K562 (cell line): ENCODE data around the gene MAS1L. TPM values are rescaled to one million over a fixed set of nuclear protein-coding genes. Genes with fewer than 3 reads are reported as not detected.

Experiments used
- ATAC-seq: fragments of 200-7000 bp; cut with Tn5 transposase; 3 replicates; pipeline ENCODE4 v1.9.1; 2020; ENCODE audit warnings: moderate library complexity
- BruUV-seq: library from RNA; stranded (reverse); fragments of 400-500 nt; replicated peaks from 2 replicates; lab custom pipeline; 2021; lab: Mats Ljungman, UMichigan
- CTCF ChIA-PET: fragments of 300-600 bp; formaldehyde crosslinking; extraction: SDS; loops from one replicate; lab custom pipeline; 2021; ENCODE audit warnings: low intra/inter-chr PET ratio; lab: Yijun Ruan, JAX
- POLR2A ChIA-PET: fragments of 300-600, 350-650 bp; sonication (Branson Sonifier 250); formaldehyde crosslinking; extraction: SDS; loops from one replicate; lab custom pipeline; 2021; ENCODE audit warnings: antibody characterized with exemption, inconsistent platforms; lab: Yijun Ruan, JAX
- DNase-seq, 4 experiments: peaks; one replicate each; pipeline versions ENCODE4 v3.0.0 to v3.0.0-alpha.2; 2011 to 2018; ENCODE audit warnings: low spot score in 3 of 4, mixed read lengths in 3 of 4; ENCODE audit errors: extremely low read depth in 1 of 4
- FAIRE-seq: peaks from 2 replicates; lab custom pipeline; 2011; peaks lifted over from hg19 to GRCh38; lab: Jason Lieb, UNC
- H2AFZ ChIP-seq: 2 replicates; pipeline ENCODE4 v1.6.0; 2011; ENCODE audit warnings: low read depth, low read length, control low read depth, inconsistent platforms
- H3K27ac ChIP-seq: fragments of 200-600 bp; 3 replicates; pipeline ENCODE4 v1.8.0; 2011; ENCODE audit warnings: low read depth, mild to moderate bottlenecking, control low read depth, inconsistent platforms, low read length, moderate library complexity, mixed read lengths; ENCODE audit errors: extremely low read depth
- H3K27me3 ChIP-seq, 2 experiments: fragments of 300-600 bp in 1 of 2; 2 replicates in 1 of 2; 3 replicates in 1 of 2; pipeline versions ENCODE4 v1.6.0 to v1.8.0; 2011; ENCODE audit warnings: inconsistent platforms in 2 of 2, low read length in 2 of 2, mild to moderate bottlenecking in 1 of 2, mixed read lengths in 1 of 2, moderate library complexity in 1 of 2; ENCODE audit not compliant: control insufficient read depth in 2 of 2, insufficient read depth in 2 of 2
- H3K36me3 ChIP-seq: fragments of 300-600 bp; 3 replicates; pipeline ENCODE4 v1.8.0; 2011; ENCODE audit warnings: mild to moderate bottlenecking, low read length, inconsistent platforms; ENCODE audit not compliant: control insufficient read depth, insufficient read depth
- H3K4me1 ChIP-seq, 2 experiments: fragments of 200-600 bp in 1 of 2; replicated peaks in 1 of 2; 2 replicates in 1 of 2; 3 replicates in 1 of 2; pipeline versions ENCODE4 v1.5.1 to v1.8.0; 2011; ENCODE audit warnings: inconsistent platforms in 2 of 2, low read length in 2 of 2, mild to moderate bottlenecking in 1 of 2, mixed read lengths in 1 of 2, moderate library complexity in 1 of 2; ENCODE audit not compliant: control insufficient read depth in 2 of 2, insufficient read depth in 2 of 2
- H3K4me2 ChIP-seq: 2 replicates; pipeline ENCODE4 v1.6.1; 2011; ENCODE audit warnings: low read length, control low read depth, inconsistent platforms, mixed read lengths; ENCODE audit not compliant: insufficient read depth
- H3K4me3 ChIP-seq: fragments of 200-600 bp; sonication (generic), shearing (Covaris generic); 2 replicates; pipeline ENCODE4 v1.5.1; 2016; ENCODE audit warnings: control low read depth, inconsistent platforms
- H3K79me2 ChIP-seq: fragments of 200-600 bp; 3 replicates; pipeline ENCODE4 v1.8.0; 2011; ENCODE audit warnings: low read length, inconsistent platforms; ENCODE audit not compliant: control insufficient read depth, insufficient read depth
- H3K9ac ChIP-seq, 2 experiments: 2 replicates each; pipeline versions ENCODE4 v1.6.0 to v1.6.1; 2011; ENCODE audit warnings: low read depth in 2 of 2, low read length in 2 of 2, control low read depth in 1 of 2, inconsistent platforms in 1 of 2, mild to moderate bottlenecking in 1 of 2, mixed read lengths in 1 of 2; ENCODE audit not compliant: insufficient read depth in 1 of 2
- H3K9me1 ChIP-seq: one replicate; pipeline ENCODE4 v1.6.0; 2011; ENCODE audit warnings: inconsistent platforms, mild to moderate bottlenecking, low read length, moderate library complexity; ENCODE audit not compliant: control insufficient read depth, insufficient read depth
- H3K9me3 ChIP-seq: replicated peaks from 2 replicates; pipeline ENCODE4 v1.5.1; 2011; ENCODE audit warnings: low read depth, low read length, inconsistent platforms; ENCODE audit not compliant: control insufficient read depth, insufficient read depth
- H4K20me1 ChIP-seq: replicated peaks from 2 replicates; pipeline ENCODE4 v1.6.1; 2011; ENCODE audit warnings: low read length, inconsistent platforms, mixed read lengths; ENCODE audit not compliant: control insufficient read depth, insufficient read depth
- COPS2 ChIP-seq: fragments of 450-650 bp; conservative IDR thresholded peaks from 2 replicates; pipeline ENCODE4 v1.6.1; 2016; ENCODE audit warnings: mild to moderate bottlenecking, moderate library complexity
- ETV5 ChIP-seq: sonication (generic); formaldehyde crosslinking; IDR thresholded peaks from 2 replicates; pipeline ENCODE4 v1.4.0; 2020; ENCODE audit warnings: low read depth, mild to moderate bottlenecking, missing genetic modification reagents
- NR4A1 ChIP-seq, 2 experiments: fragments of 250-450 bp in 1 of 2; fragments of 450-650 bp in 1 of 2; sonication (Bioruptor Pico) in 1 of 2; IDR thresholded peaks; 2 replicates each; pipeline versions ENCODE4 v1.4.0 to v1.6.1; 2016 to 2020; ENCODE audit warnings: mild to moderate bottlenecking in 2 of 2, missing compliant biosample characterization in 1 of 2, missing genetic modification characterization in 1 of 2, moderate library complexity in 1 of 2
- POLR2B ChIP-seq: fragments of 450-650 bp; IDR thresholded peaks from 2 replicates; pipeline ENCODE4 v1.6.1; 2018; ENCODE audit warnings: low read depth; ENCODE audit not compliant: partially characterized antibody
- POLR3G ChIP-seq: IDR thresholded peaks from 2 replicates; pipeline ENCODE4 v1.6.1; 2011; ENCODE audit not compliant: insufficient read length, insufficient replicate concordance; ENCODE audit errors: extremely low read depth
- RAD51 ChIP-seq: fragments of 450-650 bp; IDR thresholded peaks from 2 replicates; pipeline ENCODE4 v1.7.1; 2016; ENCODE audit warnings: low read depth, mild to moderate bottlenecking, borderline replicate concordance
- SOX6 ChIP-seq: fragments of 450-650 bp; IDR thresholded peaks from 2 replicates; pipeline ENCODE4 v1.6.1; 2014; ENCODE audit warnings: mild to moderate bottlenecking
- TAF9B ChIP-seq: fragments of 450-650 bp; IDR thresholded peaks from 2 replicates; pipeline ENCODE4 v1.6.1; 2018; ENCODE audit warnings: mild to moderate bottlenecking; ENCODE audit not compliant: partially characterized antibody
- TARDBP ChIP-seq: fragments of 450-650 bp; IDR thresholded peaks from 2 replicates; pipeline ENCODE4 v1.6.1; 2016
- TCF15 ChIP-seq: fragments of 250-450 bp; sonication (Bioruptor Pico); IDR thresholded peaks from 2 replicates; pipeline ENCODE4 v1.8.0; 2022; ENCODE audit warnings: moderate library complexity, mild to moderate bottlenecking, inconsistent platforms
- TGIF2 ChIP-seq: sonication (generic); formaldehyde crosslinking; IDR thresholded peaks from 2 replicates; pipeline ENCODE4 v1.8.1; 2022; ENCODE audit warnings: mild to moderate bottlenecking, missing genetic modification reagents, moderate library complexity
- THAP12 ChIP-seq: fragments of 250-450 bp; sonication (Bioruptor Pico); IDR thresholded peaks from 2 replicates; pipeline ENCODE4 v1.9.0; 2021; ENCODE audit warnings: mild to moderate bottlenecking, inconsistent platforms
- USF1 ChIP-seq: sonication (generic); formaldehyde crosslinking; IDR thresholded peaks from 2 replicates; pipeline ENCODE4 v1.9.0; 2022; ENCODE audit warnings: mild to moderate bottlenecking, missing genetic modification reagents
- WHSC1 ChIP-seq: IDR thresholded peaks from one replicate; pipeline ENCODE4 v1.6.1; 2012; ENCODE audit warnings: low read length, control low read depth, inconsistent platforms
- XRCC5 ChIP-seq: fragments of 200-400 bp; formaldehyde crosslinking; IDR thresholded peaks from 2 replicates; pipeline ENCODE4 v1.6.1; 2017; ENCODE audit warnings: low read depth, mild to moderate bottlenecking, low read length
- ZBTB34 ChIP-seq: fragments of 250-450 bp; sonication (Bioruptor Pico); IDR thresholded peaks from 2 replicates; pipeline ENCODE4 v1.8.0; 2021; ENCODE audit warnings: mild to moderate bottlenecking, moderate library complexity
- ZFPM2 ChIP-seq: fragments of 250-450 bp; sonication (Bioruptor Pico); IDR thresholded peaks from 2 replicates; pipeline ENCODE4 v1.5.1; 2022; ENCODE audit warnings: mild to moderate bottlenecking
- ZNF133 ChIP-seq: fragments of 250-450 bp; sonication (Bioruptor Pico); IDR thresholded peaks from 2 replicates; pipeline ENCODE4 v1.4.0; 2020; ENCODE audit warnings: mild to moderate bottlenecking
- ZNF507 ChIP-seq: conservative IDR thresholded peaks from 2 replicates; pipeline ENCODE4 v1.6.1; 2017; ENCODE audit warnings: missing genetic modification characterization, missing compliant biosample characterization
- WGBS: fragments of 100-300 bp; shearing (Covaris generic); methylation state at CpG from one replicate; pipeline ENCODE4 v1.1.6; 2016; ENCODE audit warnings: low coverage, mixed read lengths; ENCODE audit not compliant: insufficient coverage; ENCODE audit errors: missing lambda C conversion rate; 5-methylcytosine and 5-hydroxymethylcytosine counted together
- in situ Hi-C: fragments of 300-500 bp; cut with MboI; formaldehyde crosslinking; loops from 4 replicates; pipeline ENCODE4 v1.15.0; 2018; ENCODE audit warnings: inconsistent platforms, mixed read lengths
- intact Hi-C: fragments of 100-400 bp; cut with micrococcal nuclease; formaldehyde crosslinking; loops from 2 replicates; pipeline ENCODE4 v1.14.2; 2022
- polyA plus RNA-seq, 8 experiments: library from polyadenylated mRNA; depleted of rRNA in 4 of 8; stranded (reverse) in 5 of 8; unstranded in 3 of 8; fragments of >200 nt; fragmentation: Nextera tagmentation in 2 of 8; fragmentation: Illumina TruSeq in 1 of 8; extraction: Ambion mirVana in 2 of 8; extraction: Trizol in 1 of 8; gene quantifications; 2 replicates each; pipeline versions ENCODE4 v1.2.1 to v1.2.3, GENCODE V29; 2011 to 2014; ENCODE audit warnings: inconsistent platforms in 1 of 8, missing spikeins in 1 of 8
- total RNA-seq, 7 experiments: library from RNA; depleted of rRNA in 6 of 7; stranded (reverse); fragments of >200 nt in 6 of 7; fragmentation: Illumina TruSeq in 2 of 7; extraction: Trizol in 2 of 7; gene quantifications; 2 replicates each; pipeline versions ENCODE4 v1.2.1 to v1.2.3, GENCODE V29; 2011 to 2021; ENCODE audit warnings: low replicate concordance in 1 of 7

The MAS1L gene
- total and polyA plus RNA-seq, 9 of the 15 experiments (the other 6 are each of a cell fraction or from before 2014, with no cell fraction given): not detected

- H3K9me3 ChIP-seq: no peaks in the 10 kb centered on the region
- ChIA-PET POLR2A (no interaction called here), CTCF (no interaction called here)
- peak overlapping the region in 1 of 2 experiments; percentile 27; a peak in 1 of 4 replicates for H3K9ac ChIP-seq
- intact Hi-C loops: no loop called here
- peaks cover 9 to 63% of the 10 kb centered on the region in 2 experiments for H3K27me3 ChIP-seq
- H3K79me2 ChIP-seq: no peaks in the 10 kb centered on the region
- ATAC-seq (no peak), DNase-seq (no peak), FAIRE-seq (no peak)
- WGBS: 1% methylated on average over 5 of the region's 5 CpGs
- no peak overlapping the region for H3K27ac ChIP-seq
- H3K36me3 ChIP-seq: no peaks in the 10 kb centered on the region
- H2AFZ ChIP-seq: no peak overlapping the region
- no peak overlapping the region for H3K4me3 ChIP-seq
- H3K4me1 ChIP-seq: no peaks in the 10 kb centered on the region
- no peaks in the 10 kb centered on the region for H3K9me1 ChIP-seq
- in situ Hi-C loops: no loop called here
- H4K20me1 ChIP-seq: 0 out of 2 replicates have a peak, but pooled peaks cover 2% of the 10 kb centered on the region
- no peak overlapping the region for H3K4me2 ChIP-seq
- BruUV-seq: no TSS peak
- TF ChIP-seq TARDBP (no peak), SOX6 (no peak), COPS2 (no peak), POLR3G (no peak), ZBTB34 (CRISPR knock-in tag) (no peak), THAP12 (CRISPR knock-in tag) (no peak), TCF15 (CRISPR knock-in tag) (no peak), ETV5 (CRISPR knock-in tag) (no peak), RAD51 (no peak), TAF9B (no peak), ZNF507 (tag) (no peak), USF1 (CRISPR knock-in tag) (no peak), WHSC1 (no peak), ZNF133 (CRISPR knock-in tag) (no peak), TGIF2 (CRISPR knock-in tag) (no peak), POLR2B (no peak), ZFPM2 (no peak), XRCC5 (no peak), NR4A1 (CRISPR knock-in tag; IDR thresholded peaks at IDR 0.05) (no peak), NR4A1 (tag; IDR thresholded peaks at IDR 0.05) (no peak)
Observed at GRCh38 chr6:29507319-29507718, 19.6 kb upstream of the MAS1L start.
